Dermis microvascular lymphatic vessel endothelial cell (primary cell): ENCODE data around the gene HMX1. TPM values are rescaled to one million over a fixed set of nuclear protein-coding genes. Genes with fewer than 3 reads are reported as not detected.

ENCODE experiments used
- DNase-seq, 2 donors: peaks; one replicate each; pipeline versions ENCODE4 v3.0.0 to v3.0.0-alpha.2; 2010; ENCODE audit warnings: low read depth in 2 of 2
- total RNA-seq: library from RNA; depleted of rRNA; stranded (reverse); fragments of >200 nt; gene quantifications from 2 replicates; pipeline ENCODE4 v1.2.1, GENCODE V29; 2014

HMX1 gene
- total RNA-seq, 1 donor from 2014 or later, result not detected

DNA sequence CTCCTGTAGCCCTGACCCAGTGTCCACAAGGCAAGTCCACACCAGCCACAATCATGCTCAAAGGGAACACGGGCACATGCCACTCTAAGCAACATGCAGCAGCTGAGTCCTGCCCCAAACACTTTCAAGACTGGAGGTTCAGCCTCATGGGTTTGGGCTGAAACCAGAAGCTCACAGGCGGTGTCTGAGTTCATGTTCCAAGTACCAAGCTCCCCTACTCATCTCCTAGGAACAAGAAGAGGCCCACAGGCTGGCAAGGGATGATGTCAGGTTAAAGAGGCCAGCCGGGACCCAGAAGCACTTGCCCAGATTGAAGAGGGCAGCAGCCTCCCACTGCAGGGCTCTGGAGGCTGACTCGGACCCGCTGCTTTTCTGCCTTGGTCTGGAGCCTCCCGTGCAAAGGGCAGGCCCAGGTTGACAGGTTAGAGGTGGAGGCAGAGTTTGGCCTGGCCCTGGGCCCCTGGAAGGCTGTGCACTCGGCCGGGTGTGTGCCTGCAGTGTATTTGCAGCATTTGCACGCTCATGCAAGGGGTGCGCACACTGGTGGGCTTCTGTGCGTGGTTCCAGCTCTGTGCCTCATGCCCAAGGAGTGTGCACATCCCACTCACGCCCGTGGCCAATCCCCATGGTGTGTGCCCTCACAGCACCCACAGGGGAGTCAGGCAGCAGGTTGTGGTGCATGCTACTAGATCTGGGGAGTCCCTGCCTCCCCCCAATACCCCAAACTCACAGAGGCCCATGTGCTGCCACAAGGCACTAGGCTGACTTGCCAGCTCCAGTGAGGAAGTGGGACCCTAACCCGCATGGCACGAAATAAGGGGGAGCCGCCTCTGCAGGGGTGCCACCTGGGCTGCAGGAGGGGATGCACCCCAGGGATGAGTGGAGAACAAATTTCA is 2.4 kb downstream of the HMX1 start:
- no peak for DNase-seq

DNA sequence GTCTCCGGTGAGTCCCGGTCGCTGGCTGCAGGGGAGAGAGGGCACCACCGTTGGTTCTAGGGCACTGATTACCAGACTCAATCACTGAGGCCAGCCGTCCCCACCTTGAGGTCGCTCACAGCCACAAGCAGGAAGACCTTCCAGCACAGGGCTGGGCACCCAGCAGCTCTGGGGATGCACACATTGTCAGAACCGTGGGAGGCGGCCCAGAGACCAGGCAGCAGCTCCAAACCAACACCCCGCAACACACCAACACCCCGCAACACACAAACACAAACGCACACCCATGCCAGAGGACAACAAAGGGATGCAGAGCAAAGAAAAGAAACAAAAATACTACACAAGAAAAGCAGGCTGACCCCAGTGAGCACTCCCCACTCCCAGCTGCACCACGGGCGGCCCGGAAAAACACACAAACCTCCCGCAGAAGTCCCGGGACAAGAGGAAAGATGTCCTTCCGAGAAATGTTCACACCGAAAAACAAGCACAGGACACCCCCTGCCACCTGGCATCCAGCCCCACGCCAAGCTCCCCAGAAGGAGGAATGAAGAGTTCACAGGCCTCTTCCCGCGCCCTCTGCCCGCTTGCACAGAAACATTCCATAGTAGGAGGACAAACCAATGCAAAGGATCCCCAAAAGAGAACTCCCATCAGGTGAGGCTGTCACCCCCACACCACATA is 3.2 kb downstream of the HMX1 start:
- DNase-seq, result no peak

DNA sequence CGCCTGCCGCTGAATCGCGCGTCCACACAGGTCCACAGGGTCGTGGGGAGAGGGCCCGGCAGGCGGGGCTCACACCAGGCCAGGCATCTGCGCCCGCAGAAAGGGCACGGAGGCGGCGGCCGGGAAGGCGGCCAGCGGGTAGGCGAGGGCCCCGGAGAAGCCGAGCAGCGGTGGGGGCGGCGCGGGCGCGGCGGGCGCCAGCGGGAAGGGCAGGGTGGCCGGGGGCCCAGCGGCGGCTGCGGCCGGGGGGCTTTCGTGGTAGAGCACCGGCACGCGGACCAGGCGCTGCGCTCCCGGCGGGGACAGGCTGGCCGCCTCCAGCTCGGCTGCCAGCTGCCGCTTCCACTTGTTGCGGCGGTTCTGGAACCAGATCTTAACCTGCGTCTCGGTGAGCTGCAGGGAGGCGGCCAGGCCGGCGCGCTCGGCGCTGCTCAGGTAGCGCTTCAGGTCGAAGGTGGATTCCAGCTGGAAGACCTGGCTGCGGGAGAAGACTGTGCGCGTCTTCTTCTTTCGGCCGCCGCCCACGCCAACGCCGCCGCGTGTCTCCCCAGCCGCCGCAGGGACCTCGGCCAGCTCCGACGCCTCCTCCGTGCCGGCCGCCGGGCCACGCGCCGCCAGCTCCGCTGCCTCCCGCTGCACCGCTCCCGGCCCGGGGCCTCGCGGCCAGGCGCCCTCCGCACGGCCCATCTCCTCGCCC is 3.9 kb downstream of the HMX1 start:
- DNase-seq, result no peak

DNA sequence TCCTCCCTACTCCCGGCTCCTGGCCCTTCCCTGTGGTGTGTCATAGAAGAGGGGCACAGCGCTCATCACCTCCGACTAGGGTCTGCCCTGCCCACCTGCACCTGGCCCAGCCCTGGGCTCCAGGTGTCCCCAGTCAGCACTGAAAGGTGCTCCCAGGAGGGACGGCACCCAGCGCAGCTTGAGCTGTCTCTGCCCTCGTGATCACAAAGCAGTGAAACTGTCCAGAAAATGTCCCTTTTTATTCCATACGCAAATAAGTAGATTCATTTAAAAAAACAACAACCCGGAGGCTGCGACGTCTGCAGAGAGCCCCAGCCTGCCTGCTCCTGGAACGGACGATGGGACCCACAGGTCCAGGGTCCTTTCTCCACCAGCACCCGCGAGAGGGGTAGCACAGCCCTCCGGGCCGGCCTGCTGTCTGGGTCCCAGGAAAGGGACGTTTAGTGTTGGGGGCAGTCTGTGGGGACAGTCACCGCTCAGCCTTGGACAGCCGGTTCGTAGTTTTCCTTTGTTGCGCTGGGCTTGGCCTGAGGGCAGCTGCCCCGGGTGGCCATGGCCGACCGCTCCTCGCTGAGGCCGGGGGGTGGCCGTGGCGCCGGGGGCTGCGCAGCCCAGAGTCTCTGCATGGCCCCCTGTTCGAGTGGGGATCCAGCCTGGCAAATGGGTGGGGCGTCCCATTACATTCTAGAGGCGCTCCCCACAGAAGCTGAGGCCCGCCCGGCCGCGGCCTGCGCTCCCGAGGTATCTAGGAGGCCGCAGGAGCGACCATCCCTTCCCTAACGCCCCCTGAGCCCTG is 4.6 kb downstream of the HMX1 start:
- DNase-seq, result no peak

DNA sequence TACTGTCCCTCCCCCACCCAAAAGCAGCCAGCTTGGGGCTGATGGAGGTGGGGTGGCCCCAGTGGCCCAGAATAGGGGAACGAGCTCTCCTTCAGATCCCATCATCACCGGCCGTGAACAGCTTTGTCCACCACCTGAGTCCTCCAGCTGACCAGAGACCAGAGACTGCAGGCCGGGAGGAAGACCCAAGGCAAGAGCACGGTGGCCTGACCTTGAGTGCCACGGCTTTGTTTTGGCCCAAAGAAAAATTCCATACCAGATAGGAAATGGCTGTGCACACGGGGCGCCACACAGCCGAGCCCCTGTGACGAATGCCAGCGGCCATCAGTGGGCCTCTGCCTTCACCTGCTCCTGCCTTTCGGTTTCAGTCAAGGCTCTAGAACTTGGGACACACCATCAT is 5.2 kb downstream of the HMX1 start:
- no peak for DNase-seq

DNA sequence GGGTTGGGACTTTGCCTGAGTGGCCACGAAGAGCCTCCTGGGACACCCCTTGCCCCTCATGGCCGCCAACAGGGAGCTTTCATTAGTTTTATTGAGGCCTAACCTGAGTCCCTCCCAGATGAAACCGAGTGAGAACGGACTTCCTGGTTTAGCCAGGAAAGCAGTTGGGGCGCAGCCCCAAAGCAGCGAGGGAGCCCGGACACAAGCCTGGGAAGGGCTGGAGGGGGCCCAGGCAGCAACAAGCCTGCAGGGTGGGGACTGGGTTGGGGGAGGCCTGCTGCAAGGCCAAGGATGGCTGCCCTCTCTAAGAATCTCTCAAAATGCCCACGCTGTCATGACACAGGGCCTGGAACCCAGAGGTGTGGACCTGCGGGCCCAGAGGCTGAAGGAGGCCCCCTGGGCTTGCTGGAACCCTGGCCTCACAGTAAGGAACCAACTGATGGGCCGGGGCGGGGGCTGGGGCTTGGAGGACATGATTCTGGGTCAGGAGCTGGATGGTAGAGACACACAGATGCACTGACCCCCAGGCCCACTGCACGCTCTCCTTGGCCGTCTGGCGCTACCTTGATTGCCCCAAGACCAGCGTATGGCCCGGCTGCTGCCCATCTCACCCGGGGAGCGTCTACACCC is 5.8 kb downstream of the HMX1 start:
- DNase-seq, result no peak

DNA sequence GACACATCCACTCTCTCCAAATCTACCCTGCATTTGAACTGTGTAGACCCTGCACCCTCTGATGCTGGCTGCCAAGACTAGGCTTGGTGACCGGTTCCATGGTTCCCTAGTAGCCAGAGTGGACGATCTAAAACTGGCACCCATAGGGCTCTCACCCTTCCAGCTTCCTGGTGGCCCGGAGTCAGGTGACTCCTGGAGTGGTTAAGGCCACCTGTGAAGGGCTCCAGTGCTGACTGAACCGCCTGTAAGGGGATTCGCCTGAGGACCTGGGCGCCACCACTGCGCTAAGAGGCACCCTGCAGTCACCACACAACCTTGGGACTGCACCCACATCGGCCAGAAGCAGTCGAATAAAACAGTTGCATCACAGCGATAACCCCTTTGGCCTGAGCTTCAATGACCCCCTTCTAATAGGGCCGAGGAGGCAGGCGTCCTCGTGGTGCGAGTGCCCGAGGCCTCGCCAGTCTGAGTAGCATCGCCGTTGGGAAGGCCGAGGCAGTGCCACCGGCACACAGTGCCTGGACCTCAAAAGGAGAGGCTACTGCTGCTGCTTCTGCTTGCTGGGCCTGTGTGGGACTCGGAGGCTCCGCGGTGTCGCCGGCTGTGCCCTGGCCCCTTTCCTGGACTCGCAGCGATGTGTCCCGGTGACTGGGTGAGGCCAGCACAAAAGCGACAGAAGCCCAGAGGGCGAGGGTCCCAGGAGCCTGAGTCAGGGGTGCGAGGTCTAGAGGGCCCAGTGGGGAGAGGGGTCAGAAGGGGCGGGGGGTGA is 6.5 kb downstream of the HMX1 start:
- no peak for DNase-seq

DNA sequence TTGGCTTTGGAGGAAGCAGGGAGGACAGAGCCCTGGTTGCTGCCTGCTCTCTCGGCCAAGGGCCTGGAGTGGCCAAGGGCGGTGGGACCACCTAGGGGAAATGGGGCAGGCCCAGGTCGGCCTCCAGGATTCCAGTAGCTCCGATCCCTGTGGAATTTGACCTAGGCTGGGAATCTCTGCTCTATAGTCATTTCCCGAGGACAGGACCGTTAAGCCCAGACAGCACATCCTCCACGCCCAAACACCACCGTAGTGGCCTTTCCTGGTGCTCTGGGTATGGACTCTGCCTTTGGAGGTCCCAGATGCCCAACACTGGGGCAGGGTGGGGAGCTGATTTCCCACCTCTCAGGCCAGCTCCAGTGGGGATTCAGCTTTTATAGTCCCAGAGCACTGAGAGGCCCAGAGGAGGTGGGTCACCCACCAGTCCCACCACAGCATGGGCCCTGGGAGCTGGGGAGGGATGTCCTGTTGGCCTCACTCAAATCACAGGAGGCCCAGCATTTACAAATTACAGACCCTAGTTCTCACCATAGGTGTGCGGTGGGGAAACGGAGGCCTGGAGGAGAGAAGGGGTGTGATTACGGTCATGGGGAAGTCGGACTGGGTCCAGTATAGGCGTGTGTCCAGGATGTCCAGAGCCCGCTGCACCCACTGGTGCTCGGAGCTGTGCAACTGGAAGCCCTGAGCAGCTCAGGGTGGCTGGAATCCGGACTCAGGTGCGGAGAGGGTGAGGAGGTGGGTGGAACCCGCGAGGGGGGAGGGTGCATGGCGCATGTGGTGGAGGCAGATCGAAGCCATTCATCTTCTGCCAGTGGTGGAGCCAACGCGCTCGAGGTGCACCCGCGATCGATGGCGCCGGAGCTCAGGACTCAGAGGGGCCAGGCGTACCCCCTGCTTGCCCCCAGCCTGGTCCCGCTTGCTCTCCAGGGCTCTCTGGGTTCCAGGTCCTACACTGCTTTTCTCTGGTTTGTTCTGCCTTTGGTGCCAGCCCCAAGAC is 7.7 kb downstream of the HMX1 start:
- no peak for DNase-seq

DNA sequence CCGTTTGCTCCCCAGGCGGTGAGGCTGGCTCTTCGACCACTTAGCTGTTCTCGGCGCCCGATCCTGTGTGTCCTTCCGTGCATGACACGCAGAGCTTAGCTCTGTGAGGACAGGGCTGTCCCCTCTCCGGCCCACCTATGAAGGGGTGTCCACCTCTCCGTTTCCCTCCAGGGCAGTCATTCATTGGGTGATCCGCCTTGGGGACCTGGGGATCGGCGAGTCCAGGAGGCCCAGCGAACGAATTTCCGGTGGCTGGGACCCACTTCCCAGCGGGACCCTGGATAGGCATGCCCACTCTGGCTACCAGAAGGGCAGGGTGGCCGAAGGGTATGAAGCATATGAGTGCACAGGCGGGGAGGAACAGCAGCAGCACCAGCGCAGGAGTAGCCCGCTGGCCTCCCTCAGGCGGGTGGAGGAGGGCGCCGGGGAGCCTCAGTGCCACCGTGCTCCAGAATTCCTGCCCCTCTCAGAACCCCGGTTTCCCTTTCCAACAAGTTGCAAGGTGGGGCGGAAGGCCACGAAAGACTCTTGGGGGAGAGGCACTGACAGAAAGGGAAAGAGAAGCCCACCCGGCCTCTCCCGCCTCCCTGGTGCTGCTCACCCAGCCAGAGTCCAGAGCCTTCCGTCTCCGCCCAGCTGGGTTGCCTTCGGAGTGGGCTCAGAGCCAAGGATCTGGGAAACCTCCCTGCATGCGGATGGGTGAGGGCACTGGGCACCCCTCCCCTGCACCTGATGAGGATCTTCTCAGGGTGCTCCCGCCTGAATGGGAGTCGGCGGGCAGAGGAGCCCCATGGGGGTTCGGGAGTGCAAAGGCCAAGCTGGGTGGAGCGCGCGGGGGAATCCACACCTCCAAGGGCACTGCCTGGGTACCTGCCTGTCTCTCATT is 8.6 kb downstream of the HMX1 start:
- no peak for DNase-seq

DNA sequence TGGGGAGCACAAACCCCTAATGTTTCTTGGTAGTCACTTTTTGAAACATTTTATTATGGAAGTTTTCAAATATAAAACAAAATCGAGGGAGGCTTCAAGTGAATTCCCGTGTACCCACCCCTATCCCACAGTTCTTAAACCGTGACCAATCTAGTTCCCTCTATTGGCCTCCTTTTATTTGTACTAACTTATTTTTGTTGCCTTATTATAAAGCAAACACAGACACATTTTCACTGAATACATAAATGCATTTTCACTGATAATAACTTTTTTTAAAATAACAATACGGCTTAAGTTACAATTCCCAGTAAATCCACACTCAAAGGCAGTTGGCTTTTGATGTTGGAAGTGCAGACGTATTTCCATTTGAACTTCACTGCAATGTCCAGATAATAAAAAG is 9.3 kb downstream of the HMX1 start:
- DNase-seq, result no peak

DNA sequence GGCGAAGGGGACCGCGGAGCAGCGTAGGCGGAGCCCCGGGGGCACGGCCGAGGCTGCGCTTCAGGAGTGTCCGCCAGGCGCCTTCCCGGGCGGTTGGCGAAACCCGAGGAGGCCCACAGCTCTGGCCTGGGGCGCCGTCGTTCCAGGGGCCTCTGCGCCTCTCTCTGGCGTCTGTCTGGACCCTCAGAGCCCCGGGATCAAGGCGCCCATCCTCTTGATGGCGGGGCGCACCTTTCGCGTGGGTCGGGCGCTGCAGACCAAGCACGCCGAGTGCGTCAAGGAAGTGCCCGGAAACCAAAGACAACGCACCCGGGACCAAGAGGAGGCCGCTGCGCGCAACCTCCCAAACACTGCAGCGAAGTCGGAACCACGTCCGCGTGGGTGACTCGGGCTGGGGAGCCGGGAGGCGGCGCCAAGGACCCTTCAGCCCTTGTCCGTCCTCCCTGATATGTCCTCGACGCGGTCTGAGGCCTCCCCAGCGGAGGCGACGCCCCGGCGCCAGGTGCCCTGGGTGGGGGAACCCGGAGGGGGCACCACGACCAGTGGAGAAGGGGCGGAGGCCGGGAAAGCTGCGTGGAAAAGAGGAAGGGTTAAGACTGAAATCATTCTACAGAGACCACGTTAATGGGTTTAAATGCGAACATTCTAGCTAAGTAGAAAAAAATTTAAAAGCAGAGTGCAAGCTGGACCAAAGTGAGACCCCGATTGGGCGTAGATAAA is 9.9 kb downstream of the HMX1 start:
- no peak for DNase-seq

DNA sequence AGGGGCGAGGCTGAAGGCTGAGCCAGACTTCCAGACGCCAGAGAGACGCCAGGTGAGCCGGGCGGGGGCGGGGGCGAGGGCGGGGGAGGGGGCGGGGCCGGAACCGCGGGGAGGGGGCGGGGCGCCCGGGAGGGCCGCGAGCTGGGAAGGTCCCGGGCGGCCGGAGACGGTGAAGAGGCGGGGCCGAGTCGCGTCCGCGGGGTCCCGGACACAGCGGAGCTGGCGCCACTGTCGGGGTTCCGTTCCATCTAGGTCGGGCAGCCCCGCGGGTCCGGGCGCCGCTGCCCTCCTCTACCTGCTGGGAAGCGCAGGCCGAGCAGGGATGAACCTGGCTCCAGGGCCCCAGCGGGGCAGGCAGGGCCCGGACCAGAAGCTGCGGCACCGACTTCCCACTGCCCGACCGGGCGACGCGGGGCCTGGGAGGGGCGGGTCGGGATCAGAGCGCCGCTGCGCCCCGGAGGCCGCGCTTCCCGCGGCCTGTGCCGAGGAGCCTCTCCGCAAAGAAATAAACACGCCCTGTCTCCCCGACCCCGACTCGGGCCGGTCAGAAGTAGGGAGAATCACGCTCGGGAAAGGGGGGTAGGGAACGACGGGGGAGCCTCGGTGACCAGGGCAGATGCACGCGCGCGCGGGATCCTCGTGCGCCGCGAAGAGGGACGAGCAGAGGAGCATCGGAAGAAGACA is 10.6 kb downstream of the HMX1 start:
- no peak for DNase-seq

DNA sequence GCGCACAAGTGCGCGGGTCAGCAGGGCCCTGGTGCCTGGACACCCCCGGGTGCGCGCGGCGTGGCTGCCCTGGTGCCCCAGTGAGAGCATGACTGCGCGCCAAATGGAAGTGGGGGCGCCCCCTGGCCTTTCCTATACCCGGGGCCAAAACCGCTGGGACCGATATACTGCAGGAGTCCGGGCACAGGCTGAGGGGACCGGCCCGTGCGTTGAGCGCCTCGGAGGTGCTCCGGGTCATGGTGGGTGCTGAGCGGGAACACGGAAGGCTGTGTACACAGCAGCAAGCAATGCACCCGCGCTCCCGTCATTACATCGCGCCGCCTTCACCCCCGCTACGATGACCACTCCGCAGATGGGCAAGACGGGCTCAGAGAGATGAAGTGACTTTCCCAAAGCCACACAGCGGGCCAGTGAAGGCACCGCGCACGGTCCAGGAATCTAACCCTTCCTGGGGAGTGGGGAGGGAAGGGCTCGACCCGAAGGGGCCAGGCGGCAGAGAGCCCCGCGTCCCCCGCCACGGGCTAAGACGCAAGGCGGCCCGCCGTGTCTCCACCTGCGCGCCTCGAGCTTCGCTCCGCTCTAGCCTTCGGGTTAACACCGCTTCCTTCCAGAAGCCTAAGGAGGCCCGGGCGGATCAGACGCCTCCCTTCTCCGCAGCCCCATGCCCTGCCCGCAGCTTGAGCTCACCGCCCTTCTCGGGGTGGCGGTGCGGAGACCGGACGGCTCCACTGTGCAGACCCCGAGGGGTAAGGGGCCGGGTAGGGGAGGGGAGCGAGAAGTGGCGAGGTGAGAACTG is 11.3 kb downstream of the HMX1 start:
- DNase-seq, result no peak

DNA sequence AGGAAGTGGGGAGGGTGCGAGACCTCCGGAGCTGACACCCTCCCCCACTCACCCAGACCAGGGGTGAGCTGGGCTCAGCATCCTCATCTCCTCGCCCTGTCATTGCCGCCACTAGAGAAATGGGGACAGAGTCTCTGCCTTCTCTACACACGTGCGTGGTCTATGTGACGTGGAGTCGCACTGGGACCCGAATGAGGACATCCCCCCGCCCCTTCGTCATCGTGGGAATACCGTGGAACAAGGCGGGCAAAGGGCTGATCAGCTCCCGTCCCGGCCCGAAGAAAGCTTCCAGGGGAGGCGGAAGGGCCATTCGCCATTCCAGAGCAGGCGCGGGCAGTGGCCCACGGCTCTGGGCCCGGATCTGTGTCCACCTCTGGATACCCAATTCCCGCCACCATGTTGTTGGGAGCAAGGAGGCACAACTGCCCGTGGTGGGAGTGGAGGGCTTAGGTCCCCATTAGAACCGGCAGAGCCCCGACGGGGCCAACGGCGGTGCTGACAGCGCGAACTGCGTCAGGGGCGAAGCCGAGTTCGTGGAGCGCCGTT is 12.0 kb downstream of the HMX1 start:
- no peak for DNase-seq

DNA sequence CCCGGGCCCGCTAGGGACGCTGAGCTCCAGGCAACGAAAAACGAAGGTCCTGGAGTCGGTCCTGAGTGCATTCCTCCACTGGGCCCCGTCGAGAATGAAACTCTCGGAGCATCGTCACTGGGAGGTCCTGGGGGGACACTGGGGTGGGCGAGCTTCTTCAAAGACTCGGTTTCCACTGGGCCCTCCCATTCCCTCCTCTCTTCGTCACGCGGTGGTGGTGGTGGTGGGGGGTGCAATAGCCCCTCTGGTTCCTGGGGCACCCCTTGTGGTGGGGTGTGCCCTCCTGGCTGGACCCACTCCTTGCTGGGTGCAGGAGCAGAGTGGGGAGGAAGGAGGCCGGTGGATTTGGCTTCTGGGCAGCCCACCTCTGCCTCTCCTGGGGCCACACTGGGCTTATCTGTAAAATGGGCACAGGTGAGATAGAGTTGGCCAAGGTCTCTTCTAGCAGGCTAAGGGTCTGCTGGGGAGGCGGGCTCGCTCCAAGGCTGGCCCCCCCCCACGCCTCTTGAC is 12.9 kb downstream of the HMX1 start:
- no peak for DNase-seq
